Measurements from ENCODE around the gene KATNB1.

KATNB1 gene

DNA sequence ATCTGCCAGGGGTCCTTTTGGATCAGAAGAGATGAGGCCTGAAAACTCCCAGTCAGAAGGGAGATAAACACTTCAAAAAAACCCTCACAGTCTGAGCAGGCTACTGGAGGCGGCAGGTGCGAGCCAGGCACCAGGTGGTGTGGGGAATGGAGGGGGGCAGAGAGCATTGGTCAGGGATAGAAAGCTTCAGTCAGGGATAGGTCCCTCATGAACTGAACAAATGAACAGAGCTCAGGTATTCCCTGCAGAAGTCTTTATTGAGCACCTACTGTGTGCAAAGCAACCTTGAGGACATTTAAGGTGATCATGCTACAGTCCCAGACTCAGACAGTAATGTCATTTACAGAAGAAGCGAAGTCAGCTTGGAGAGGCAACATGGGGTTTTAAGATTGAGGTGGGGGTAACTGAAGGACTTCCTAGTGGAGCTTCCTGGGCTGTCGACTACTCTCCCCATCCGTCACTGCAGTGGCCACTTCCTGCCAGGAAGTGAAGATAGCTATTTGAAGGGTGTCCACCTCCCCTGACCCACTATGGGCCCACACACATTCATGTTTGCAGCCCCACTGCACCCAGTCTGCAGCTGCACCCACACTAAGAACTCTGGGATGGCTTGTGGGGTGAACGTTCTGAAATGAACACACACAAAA is 63.5 kb downstream of the KATNB1 start:
- no peak for DNase-seq

DNA sequence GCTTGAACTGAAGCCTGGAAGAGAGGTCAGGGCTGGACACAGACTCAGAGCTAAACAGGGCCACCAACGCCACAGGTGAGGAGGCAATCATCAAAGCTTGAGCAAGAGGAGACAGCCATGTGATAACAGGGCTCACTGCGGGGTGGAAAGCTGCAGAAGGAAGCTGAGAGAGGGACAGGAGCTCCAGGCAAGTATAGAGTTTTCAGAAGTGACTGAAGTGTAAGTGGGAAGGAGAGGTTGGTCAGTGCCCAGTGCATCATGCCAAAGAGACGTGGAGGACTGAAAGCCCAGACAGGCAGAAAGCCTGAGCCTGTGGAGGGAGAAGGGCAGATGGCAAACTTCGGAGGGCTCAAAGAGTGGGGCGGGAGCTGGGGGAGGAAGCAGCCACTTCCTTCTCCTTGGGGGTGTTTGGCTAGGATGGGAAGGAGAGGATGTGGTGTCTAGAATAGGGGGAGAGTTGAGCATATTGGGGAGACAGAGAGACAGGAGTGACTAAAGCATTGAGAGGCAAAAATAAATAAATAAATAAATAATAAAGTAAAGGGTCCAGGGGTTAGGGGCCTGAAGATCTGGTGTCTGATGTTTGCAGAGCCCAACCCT is 64.1 kb downstream of the KATNB1 start:
- no peak for DNase-seq

DNA sequence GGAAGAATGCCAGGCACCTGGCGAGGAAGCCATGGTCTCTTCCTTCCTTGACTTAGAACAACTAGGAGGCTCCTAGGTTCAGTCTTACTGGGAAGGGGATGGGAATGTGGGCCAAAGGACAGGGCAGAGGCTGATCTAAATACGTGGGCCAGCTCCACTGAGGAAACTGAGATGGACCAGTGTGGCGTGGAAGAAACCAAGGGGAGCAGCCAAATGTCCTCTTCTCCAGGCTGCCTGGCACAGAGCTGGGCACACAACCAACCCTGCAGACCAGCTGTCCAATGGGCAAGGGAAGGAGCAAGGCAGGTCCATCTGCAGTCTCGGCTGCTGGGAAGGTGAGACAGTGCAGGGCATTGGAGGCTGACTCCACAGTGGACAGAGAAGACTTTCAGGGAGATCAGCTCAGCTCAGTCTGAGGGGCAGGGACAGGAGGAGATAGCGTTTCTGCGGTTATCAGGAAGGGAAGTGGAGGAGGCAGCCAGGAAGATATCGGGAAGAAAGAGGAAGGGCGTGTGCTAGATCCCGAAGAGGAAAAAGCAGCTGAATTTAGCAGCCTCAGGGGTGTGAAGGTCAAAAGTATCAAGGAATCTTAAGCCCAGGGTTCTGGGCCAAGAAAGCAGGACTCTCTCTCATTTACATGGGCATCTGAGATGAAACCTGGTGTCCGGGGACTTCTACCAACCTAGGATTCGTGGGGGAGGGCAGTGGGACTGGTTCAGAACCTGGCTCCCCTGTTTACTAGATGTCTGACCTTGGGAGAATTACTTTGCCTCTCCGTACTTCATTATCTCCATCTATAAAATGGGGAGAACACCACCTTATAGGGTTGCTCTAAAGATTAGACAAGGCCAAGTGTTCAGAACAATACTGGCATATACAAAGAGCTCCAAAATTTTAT is 64.9 kb downstream of the KATNB1 start:
- DNase-seq, result peak; percentile 76

DNA sequence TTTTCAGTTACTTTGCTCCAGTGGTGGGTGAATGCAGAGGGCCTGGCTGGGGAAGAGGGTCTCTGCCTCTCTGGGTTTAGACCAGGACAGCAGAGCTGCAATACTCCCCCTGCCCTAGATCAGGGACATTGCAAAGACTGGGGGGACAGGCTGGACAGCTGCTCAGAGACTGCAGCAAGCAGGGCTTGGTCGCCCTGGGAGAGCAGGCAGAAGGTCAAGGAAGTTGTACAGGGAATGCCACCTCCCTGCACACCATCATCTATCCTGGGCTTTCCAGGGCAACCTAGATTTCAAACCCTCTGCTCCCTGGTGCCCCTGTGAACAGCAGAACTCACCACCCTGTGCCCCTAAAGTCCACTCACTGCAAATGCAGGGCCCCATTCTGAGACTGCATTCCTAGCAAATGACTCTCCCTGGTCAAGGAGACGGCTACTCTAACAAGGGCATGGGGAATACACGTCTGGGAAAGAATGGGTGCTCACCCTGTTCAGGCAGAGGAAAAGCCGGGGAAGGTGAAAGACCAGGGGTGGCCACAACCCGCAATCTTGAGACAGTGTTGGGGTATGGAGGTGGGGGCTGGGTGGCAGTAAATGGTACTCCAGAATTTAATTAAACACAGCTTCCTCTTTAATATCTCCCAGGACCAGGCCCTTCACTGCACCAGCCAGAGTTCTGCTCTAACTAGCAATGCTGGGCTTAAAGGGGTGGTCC is 65.7 kb downstream of the KATNB1 start:
- peak; percentile 72 for DNase-seq

DNA sequence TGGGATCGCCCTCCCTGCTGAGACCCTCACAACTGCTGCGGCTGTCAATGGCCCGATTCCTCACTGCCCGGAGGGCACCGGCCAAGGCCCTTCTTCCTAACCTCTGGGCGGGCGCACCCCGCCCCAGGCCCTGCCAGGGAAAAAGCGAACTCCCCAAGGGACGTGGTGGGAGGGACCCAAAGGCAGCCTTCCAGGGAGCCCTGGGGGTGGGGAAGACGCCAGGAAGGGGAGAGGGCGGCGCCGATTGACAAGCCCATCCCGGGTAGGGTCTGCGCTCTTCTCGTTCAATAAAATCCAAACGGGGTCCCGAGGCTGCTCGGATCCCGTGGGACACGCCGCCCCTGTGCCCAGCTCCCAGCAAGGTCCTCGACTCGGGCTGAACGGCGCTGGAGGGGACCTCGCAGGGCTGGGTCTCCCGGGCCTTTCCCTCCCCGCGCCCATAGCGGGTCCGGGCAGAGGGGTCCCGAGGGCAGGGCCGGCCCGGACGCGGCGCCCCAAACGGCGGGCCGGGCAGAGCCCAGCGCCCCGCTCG is 66.3 kb downstream of the KATNB1 start:
- DNase-seq, result peak; percentile 54

DNA sequence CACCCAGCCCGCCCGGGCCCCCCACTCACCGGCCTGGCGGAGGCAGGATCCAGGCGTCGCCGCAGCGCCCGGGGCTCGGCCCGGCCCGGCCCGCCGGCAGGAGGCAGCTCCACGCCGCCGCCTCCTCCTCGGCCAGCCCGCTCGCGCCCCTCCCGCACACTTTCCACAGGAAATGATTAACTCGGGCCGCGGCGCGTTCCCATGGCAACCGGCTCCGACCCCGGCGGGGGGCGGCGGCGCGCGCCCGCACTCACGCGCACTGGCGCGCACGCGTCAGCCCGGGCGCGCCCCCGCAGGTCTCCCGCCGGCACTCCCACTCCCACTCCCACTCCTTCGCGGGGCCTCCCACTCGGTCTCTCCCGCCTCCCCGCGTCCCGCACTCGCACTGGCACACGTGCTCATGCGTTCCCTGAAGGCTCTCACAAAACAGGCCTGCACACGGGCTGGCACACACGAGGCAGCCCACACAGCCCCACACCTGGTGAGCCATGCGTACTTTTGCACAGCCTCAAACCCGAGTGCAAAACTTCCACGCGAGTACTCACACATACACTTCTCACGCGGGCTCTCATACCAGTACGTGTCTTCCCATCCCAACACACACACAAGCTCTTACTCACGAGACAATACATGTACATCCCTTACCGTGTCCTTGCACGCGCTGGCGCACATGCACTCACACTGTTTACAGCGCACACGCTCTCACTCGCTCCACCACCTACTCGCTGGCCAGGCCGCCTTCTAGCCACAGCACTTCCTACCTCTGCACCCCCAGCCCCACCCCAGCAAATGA is 67.0 kb downstream of the KATNB1 start, which contains the start of gene KIFC3:
Gene KIFC3 (minus strand): TSS at position 151 of the 793 bp plus-strand sequence. CDS start 4,248 bp downstream, outside the sequence.
- peak; percentile 75 for DNase-seq

DNA sequence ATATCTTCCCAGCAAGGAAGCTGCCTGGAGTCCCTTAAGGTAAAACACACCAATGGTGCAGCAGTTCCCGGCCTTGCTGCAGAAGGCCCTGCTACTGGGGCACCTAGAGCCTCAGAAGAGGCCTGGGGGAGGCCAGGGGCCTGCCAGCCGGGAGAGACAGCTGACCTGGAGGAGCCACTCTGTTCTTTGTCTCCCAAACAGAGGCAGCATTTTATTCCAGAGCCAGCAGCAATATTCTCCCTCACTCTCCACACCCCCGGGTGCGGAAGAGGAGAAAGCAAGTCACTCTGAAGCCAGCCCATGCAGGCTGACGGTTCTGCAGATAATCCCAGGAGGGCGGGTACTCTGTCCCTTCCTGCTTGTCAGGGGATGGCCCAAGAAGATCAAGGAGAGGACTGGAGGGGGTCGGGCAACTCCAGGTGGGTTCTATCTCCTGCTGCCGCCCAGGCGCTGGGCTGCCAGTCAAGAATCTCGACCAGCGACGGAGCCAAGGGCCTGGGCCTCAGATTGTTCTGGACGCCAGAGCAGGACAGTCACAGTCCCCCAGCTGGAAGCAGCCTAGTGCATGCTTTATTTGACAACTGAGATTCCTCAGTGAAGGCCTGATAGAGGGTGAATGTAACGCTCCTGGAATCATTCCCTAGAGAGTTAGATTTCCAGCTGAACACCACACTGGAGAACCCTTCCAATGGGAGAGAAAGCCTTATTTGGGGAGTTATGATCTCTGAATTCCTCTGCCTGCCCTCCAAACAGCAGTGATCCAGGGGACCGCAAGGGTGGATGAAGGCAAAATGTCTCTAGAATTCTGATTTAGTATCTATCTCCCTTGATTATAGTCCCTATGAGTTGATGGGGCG is 67.8 kb downstream of the KATNB1 start:
- DNase-seq, result no peak

DNA sequence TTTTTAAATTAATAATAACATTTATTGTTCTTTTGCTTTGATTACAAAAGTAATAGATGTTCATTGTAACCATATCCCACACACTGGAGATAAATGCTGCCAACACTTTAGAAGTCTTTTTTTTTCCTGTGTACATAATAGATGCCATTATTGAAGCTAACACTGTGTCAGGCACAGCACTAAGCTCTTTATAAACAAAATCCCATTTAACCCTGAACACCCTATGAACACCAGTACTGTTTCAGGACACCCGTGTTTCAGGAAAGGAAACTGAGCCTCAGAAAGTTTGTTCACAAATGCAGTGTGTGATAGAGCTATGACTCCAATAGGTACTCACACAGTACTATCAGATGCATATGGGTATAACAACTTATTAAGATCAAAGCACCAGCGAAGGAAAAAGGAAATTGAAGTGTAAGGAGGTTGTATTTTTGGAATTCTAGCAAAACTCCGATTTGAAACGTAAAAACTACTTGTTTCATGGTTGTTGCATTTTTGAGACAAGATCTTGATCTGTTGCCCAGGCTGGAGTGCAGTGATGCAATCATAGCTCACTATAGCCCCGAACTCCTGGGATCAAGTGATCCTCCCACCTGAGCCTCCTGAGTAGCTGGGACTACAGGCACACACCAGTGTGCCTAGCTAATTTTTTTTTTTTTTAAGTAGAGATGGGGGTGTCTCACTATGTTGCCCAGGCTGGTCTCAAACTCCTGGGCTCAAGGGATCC is 68.7 kb downstream of the KATNB1 start:
- no peak for DNase-seq

DNA sequence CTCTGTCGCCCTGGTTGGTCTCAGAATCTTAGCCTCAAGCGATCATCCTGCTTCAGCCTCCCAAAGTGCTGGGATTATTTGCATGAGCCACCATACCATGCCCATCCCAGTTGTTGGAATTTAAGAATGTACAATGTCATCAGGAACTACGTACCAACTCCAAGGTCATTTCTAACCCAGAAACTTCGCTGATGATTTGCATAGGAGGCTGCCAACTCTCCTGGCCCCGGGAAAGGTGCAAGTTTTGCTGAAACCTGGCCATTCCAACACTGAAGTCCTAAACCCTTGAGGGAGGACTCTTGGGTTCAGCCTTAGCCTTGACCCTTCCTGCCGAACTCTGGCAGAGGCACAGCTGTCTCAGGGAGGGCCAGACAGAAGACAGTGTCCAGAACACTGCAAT is 69.6 kb downstream of the KATNB1 start:
- DNase-seq, result no peak
